ENCODE data around the gene GIT1.
A peak's percentile ranks its signal among the peaks of the same experiment; 100 is the strongest.

DNA sequence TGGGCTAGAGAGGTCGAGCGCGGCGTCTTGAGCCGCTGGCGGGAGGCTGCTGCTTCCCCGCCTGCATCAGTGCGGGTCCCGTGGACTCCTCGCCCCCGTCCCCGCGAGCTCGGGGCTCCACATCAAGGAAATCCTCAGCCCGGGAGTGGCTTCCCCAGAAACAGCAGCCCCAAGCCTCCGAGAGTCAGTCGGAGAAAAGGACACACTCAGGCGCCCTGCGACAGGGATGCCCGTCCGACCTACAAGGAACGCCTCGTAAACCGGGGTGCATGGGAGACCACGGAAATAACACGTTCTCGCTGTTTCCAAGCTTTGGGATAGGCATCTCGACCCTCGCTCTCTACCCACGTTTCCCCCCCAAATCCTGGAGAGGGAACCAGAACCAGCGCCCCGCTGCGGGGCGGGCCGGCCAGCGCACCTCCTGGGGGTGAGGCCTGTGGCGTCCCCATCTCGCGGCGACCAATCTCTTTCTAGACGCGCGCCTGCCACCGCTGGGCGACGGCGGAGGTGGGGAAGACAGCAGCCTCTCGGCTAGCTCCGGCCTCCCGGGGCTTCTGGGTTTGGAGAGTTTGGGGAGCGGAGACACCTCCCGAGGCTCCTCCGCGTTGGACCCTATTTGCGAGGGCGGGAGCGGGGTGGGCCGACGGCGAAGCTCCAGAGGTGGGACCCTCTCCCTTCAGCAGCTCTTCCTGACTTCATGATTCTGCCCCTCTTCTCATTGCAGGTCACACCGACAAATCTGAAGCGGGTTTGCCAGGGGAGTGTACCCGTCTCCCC is 21.7 kb downstream of the GIT1 start:
- TF ChIP-seq HCFC1 (IDR thresholded peaks at IDR 0.05; ENCODE audit: low read depth, low read length) (no peak), ZBTB20 (CRISPR knock-in tag; IDR thresholded peaks at IDR 0.05; ENCODE audit: borderline replicate concordance, low read depth) (no peak), ARNT (IDR thresholded peaks at IDR 0.05) (no peak), ZMYM2 (CRISPR knock-in tag; IDR thresholded peaks at IDR 0.05) (no peak), RAD51 (IDR thresholded peaks at IDR 0.05; ENCODE audit: borderline replicate concordance) (no peak), DPF2 (CRISPR knock-in tag; IDR thresholded peaks at IDR 0.05; ENCODE audit: borderline replicate concordance, low read depth) (no peak)
- TF ChIP-seq, protein P1, sequence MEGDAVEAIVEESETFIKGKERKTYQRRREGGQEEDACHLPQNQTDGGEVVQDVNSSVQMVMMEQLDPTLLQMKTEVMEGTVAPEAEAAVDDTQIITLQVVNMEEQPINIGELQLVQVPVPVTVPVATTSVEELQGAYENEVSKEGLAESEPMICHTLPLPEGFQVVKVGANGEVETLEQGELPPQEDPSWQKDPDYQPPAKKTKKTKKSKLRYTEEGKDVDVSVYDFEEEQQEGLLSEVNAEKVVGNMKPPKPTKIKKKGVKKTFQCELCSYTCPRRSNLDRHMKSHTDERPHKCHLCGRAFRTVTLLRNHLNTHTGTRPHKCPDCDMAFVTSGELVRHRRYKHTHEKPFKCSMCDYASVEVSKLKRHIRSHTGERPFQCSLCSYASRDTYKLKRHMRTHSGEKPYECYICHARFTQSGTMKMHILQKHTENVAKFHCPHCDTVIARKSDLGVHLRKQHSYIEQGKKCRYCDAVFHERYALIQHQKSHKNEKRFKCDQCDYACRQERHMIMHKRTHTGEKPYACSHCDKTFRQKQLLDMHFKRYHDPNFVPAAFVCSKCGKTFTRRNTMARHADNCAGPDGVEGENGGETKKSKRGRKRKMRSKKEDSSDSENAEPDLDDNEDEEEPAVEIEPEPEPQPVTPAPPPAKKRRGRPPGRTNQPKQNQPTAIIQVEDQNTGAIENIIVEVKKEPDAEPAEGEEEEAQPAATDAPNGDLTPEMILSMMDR (CRISPR knock-in tag; IDR thresholded peaks at IDR 0.05) = peak; percentile 53
- TF ChIP-seq, protein P2, sequence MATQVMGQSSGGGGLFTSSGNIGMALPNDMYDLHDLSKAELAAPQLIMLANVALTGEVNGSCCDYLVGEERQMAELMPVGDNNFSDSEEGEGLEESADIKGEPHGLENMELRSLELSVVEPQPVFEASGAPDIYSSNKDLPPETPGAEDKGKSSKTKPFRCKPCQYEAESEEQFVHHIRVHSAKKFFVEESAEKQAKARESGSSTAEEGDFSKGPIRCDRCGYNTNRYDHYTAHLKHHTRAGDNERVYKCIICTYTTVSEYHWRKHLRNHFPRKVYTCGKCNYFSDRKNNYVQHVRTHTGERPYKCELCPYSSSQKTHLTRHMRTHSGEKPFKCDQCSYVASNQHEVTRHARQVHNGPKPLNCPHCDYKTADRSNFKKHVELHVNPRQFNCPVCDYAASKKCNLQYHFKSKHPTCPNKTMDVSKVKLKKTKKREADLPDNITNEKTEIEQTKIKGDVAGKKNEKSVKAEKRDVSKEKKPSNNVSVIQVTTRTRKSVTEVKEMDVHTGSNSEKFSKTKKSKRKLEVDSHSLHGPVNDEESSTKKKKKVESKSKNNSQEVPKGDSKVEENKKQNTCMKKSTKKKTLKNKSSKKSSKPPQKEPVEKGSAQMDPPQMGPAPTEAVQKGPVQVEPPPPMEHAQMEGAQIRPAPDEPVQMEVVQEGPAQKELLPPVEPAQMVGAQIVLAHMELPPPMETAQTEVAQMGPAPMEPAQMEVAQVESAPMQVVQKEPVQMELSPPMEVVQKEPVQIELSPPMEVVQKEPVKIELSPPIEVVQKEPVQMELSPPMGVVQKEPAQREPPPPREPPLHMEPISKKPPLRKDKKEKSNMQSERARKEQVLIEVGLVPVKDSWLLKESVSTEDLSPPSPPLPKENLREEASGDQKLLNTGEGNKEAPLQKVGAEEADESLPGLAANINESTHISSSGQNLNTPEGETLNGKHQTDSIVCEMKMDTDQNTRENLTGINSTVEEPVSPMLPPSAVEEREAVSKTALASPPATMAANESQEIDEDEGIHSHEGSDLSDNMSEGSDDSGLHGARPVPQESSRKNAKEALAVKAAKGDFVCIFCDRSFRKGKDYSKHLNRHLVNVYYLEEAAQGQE (IDR thresholded peaks at IDR 0.05; ENCODE audit: borderline replicate concordance in 1 of 2, low read depth in 1 of 2, low read length in 2 of 2) = no peak
